ENCODE results near the gene CNTNAP2. TPM values are rescaled to one million over a fixed set of nuclear protein-coding genes. Genes with fewer than 3 reads are reported as not detected.

The CNTNAP2 gene
- total RNA-seq, 1 experiment from 2014 or later: not detected

DNA sequence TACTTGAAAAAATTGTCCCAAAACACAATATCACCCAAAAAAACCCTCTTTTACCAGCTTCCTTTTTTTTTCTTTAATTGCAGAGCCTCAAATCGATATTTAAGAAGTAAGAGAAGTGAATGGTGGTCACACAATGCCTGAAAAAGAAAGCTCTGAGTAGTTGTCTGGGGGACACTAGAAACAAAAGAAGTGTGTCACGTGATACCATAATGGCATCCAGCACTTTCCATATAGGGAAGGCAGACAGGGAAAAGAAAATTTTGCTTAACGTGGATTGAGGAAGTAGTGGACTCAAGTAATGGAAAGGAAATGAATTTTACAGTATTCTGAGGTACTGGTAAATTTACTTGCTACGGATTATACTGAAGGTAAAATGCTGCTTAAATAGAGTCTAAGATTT lies 1708.1 kb downstream of the CNTNAP2 start:
- in situ Hi-C loops (cut with HindIII; ENCODE audit: low sequenced_read_pairs): no loop called here
- DNase-seq (ENCODE audit: low spot score): no peak

DNA sequence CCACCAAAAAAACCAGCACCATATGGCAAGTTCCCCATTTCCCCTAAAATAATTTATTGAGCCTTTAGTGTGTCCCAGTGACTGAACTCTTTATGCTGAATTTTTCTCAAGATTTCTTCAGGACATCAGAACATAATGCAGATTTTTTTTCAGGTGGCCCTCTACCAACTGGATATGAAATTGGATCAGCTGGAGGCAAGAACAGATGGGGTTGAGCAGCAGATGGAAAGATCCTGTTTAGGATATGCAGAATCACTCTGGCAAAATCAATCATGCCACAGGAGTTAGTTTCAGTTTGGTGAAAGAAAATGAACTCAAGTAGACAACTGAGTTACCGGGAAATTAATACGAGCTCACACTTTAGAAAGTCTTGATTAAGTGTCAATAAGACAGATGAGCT lies 1712.4 kb downstream of the CNTNAP2 start:
- DNase-seq (ENCODE audit: low spot score): peak; percentile 83
- in situ Hi-C loops (cut with HindIII; ENCODE audit: low sequenced_read_pairs): no loop called here

DNA sequence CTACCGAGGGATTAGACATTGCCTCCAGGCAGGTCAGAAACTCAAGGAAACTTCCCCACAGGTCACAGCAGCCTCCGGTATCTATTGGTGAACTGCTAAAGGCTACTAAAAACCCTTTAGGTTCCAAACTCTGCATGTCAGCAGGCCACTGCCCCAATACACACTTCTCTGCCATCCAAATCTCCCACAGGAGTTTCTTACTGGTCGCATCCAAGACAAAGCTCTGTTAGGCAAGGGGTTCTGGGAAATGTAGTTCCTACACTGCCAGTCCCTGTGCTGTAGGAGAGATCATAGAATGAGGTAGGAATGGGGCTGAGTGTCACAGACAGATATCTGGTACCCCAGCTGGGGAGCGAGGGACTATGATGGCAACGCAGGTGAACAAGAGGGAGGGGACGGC lies 1717.0 kb downstream of the CNTNAP2 start:
- in situ Hi-C loops (cut with HindIII; ENCODE audit: low sequenced_read_pairs): no loop called here

DNA sequence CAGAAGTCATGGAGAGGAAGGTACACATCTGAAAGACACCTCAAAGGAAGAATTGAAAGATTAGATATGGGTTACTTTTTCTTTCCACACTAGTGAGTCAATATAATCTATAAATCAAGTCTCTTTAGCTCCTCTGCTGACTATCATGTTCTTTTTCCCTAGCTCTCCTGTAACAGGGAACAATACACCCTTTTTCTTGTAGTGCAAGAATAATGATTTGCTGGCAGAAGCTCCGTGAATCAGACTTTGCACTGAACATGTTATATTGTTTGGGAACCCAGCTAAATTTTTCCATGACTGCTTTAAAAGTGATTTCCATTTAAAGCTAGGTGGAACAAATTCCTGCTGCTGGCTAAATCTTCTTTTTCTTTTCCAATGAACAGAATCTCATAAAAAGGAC lies 1717.4 kb downstream of the CNTNAP2 start:
- in situ Hi-C loops (cut with HindIII; ENCODE audit: low sequenced_read_pairs): no loop called here
- no peak for DNase-seq (ENCODE audit: low spot score)

More for the DNA sequence above, 1717.0 kb downstream of the CNTNAP2 start:
- no peak for DNase-seq (ENCODE audit: low spot score)

DNA sequence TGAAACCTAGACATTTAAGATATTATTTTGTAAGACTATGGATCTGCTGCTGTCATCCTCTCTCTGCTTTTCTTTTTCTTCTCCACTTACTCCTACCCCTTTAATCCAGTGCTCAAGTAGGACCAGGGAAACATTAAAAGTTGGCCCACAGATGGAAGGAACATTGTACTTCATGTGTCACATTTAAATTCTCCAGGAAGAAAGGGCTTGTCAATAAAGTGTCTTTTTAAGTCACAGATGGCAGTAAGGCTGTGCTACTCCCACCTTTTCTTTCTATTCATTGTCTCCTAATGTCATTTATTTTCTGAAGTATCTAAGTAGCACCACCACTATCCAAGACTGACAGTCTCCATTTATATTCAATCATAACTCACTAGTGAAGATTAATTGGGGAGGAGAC lies 1736.2 kb downstream of the CNTNAP2 start:
- in situ Hi-C loops (cut with HindIII; ENCODE audit: low sequenced_read_pairs): no loop called here
- DNase-seq (ENCODE audit: low spot score): no peak

DNA sequence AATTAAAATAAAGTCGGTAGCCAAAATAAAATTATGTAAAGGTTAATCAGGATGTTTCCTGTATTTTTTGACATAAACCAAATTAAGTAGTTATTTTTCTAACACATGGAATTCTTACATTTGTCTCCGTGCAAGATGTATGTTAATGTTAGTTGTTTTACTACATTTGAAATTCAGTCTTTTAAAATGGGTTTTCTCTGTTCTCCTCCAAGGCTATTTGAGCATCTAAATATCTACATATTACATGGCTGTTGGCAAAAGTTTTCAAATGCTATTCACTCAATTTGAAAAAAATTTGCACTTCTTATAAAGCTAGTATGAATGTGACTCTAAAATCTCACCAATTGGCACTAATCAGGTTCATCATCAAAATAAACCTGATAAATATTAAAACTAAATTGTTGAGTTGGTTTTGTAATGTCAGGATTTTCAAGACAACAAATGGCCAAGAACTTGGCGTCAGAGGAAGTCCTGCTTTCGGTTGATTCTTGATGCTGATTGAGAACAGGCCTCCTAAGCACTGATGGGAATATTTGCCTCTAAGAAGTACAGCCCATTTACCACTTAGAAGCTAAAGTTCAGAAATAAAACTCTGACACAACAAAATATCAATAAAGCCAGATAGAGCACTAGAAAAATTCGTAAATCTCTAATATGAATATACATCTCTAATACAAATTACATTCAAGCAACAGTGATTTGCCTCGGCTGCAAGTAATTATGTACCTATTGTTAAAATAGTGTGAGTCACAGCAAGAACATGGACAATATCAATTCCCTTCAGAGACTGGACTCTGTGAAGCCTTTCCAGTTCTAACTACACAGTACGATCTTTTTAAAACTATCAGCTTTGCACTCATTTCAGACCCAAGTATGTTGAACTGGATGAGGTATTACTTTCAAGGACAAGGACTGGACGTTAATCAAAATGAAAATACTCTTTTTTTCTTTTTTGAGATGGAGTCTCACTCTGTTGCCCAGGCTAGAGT lies 1740.8 kb downstream of the CNTNAP2 start:
- DNase-seq (ENCODE audit: low spot score): no peak
- in situ Hi-C loops (cut with HindIII; ENCODE audit: low sequenced_read_pairs): no loop called here

DNA sequence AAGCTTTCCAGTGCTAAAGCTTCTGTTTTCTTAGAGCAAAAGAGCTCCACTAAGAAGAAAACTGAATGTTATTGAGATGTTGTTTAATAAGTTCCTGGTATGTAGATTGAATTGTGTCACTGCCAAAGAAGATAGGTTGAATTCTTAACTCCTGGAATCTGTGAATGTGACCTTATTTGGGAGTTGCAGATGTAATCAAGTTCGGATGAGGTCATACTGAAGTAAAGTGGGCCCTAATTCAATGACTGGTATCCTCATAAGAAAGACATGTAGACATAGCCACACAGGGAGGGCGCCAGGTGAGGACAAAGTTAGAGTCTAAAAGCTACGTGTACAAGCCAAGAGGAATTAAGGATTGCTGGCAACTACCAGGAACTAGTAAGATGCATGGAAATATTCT lies 1741.8 kb downstream of the CNTNAP2 start:
- DNase-seq (ENCODE audit: low spot score): no peak
- in situ Hi-C loops (cut with HindIII; ENCODE audit: low sequenced_read_pairs): no loop called here

DNA sequence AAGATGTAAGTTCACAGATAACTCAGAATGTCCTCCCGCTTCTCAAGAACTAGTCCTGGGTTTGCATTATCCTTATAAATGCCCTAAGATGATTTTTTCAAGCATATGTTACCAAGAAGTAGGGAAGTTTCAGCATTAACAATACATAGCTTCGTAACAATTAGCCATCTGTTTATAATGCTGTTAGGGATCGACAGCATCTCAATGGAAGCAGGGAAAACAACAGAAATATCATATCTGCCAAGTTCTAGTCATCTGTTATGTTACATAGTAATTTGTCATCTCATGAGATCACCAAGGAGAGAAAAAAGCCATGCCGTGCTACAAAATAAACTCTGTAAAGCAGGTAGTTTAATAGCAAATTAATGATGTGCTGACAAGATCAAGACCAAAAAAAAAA lies 1742.4 kb downstream of the CNTNAP2 start:
- in situ Hi-C loops (cut with HindIII; ENCODE audit: low sequenced_read_pairs): no loop called here
- DNase-seq (ENCODE audit: low spot score): no peak

DNA sequence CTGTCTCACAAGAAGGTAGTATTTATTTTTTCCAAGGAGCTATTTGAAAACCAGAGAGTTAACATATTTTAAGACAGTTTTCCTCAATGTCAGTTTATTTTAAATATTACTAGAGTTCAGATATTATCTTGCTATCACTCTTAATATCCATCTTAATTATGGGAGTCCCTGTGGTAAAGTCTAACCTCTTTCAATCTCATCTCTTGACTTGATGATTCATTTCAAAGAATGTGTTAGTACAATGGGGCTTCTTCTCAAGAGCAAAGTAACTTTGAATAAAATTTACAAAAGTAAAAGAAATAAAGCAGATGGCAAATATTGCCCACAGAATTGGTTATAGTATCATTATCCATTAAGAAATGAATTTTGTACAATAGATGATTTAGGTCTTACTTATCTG lies 1742.9 kb downstream of the CNTNAP2 start:
- in situ Hi-C loops (cut with HindIII; ENCODE audit: low sequenced_read_pairs): no loop called here
- DNase-seq (ENCODE audit: low spot score): no peak

DNA sequence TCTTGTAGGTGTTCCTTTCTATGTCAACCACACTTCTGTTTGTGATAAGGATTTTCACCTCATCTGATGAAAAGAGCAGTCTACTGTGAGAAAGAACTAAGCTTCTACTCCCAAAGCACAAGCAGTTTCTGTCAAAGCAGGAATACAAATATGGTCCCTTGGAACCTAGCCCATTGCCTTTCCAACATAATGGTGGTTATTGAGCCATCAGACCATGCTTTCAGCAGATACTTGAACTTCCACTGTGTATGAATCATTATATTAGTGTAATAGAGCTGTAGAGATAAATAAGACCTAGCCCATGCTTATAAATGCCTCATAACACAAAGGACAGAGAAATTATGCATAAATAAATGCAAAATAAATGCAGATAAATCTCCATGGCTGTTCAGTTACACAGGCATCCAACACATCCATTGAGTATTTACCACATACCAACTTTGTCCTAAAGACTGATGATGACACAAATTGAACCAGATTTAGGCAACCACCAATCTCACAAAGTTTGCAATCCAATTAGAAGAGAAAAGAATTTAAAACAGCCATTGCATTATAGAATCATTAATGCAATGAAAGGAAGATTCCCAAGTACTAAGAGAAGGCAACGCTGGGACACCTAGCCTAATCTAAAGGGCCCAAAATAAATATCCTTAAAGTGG lies 1744.6 kb downstream of the CNTNAP2 start:
- peak; percentile 15 for DNase-seq (ENCODE audit: low spot score)
- in situ Hi-C loops (cut with HindIII; ENCODE audit: low sequenced_read_pairs): no loop called here

DNA sequence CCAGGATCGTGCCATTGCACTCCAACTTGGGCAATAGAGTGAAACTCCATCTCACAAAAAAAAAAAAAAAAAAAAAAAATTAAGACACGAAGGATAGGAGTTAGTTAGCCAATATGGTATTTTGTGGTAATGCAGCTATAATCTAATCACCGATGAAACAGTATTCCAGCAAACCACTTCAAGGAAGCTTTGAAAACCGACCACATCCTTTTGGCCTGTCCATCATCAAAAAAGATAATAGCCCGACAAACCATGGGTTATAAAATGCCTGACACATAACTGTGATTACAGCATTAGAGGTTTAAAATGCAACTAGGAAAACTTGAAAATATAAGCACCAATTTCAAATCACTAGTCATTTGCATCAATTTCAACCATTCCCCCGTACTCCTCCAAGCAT lies 1745.3 kb downstream of the CNTNAP2 start:
- in situ Hi-C loops (cut with HindIII; ENCODE audit: low sequenced_read_pairs): no loop called here
- DNase-seq (ENCODE audit: low spot score): no peak

DNA sequence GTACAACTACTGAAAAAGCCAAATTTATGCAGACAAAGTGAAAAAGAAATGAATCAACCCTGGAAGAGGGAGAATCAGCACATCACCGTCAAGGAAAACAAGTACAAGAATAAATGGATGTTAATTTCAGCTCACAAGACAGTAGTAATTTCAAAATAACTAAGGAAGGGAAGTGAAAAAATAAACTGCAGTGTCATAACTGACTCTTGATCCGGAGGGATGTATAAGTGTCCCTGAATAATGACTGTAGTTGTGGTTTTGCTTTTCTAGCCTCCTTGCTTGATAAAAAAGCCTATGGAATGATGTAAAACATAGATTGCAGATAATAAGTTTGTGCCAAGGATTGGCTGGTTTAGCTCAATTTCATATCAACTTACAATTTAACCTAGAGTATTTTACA lies 1752.9 kb downstream of the CNTNAP2 start:
- DNase-seq (ENCODE audit: low spot score): no peak
- in situ Hi-C loops (cut with HindIII; ENCODE audit: low sequenced_read_pairs): no loop called here

DNA sequence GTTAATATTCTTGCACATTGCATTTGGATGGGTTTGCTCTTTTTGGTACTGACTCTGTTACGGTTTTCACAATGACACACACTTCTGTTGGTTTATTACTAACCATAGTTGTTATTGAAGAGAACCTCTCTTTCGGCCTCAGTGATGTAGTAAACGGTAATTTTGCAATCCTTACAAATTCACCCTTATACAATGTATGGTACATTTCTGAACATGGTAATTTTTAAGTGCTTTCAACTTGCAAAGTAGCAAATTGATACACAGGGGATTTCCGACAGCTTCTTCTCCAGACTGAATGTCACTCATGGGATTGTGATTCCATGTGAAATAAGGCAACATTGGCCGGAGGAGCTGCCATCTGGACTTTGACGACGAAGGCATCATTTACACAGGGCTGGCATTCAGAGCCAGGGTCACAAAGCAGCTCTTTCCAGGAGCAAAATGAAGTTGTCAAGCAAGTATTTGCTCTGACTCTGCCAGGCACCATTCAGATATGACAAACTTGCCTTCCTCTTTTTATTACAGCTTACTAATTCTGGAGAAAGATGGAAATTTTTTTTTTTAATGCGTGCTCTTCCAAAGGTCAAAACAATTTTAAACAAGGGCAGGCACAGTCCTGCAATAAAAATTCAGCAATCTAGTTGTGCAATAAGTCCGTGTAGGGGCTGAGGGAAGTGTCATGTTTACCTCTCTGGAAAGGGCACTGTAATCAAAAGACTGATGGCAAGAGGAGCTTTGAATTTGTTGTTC lies 1762.5 kb downstream of the CNTNAP2 start:
- peak; percentile 58 for DNase-seq (ENCODE audit: low spot score)

DNA sequence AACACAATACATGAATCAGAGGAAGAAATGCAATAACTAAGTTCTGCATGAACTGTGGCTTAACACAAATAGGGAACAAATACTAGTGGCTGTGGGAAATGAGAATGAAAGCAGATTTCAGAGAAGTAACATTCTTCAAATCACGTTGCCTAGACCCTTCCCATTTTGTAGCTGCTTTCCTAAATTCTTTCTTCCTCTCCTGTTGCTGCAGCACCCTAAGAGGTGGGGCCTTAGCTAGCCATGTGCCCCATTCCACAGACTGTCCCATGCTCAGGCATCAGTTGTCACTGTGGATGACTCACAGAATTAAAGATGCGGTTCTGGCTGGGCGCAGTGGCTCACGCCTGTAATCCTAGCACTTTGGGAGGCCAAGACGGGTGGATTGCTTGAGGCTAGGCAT lies 1769.3 kb downstream of the CNTNAP2 start:
- in situ Hi-C loops (cut with HindIII; ENCODE audit: low sequenced_read_pairs): no loop called here
- DNase-seq (ENCODE audit: low spot score): no peak

More for the DNA sequence above, 1762.5 kb downstream of the CNTNAP2 start:
- in situ Hi-C loops (cut with HindIII; ENCODE audit: low sequenced_read_pairs): no loop called here

DNA sequence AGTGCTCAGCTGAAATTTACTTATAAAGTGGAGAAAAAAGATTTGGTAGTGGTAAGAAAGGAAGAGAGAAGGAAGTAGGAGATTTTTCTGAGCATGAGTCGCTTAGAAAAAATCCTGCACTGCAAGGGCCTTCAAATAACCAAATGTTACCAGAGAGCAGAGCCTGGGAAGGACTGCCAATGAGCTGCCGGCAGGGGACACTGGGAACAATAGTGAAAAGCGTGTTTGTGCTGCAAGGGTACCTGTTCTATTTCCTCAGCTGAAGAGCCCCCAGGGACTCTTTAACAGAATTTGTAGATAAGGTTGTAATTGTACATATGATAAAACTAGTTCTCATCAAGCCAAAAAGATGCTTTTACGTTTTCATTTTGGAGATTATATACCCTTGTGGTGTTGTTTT lies 1777.7 kb downstream of the CNTNAP2 start:
- in situ Hi-C loops (cut with HindIII; ENCODE audit: low sequenced_read_pairs): no loop called here
- no peak for DNase-seq (ENCODE audit: low spot score)

DNA sequence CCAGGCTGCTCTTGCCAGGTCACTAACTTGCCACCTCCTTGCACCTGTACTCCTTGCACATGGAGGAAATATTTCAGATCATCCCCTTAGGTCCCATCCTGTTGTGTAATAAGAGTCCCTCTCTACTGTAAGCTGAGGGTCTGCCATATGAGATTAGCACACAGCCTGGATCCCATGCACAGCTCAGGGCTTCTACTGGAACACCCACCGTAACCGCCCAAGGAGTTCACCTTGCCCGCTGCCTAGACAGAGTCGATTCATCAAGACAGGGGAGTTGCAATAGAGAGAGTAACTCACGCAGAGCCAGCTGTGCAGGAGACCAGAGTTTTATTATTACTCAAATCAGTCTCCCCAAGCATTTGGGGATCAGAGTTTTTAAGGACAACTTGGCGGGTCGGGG lies 1779.5 kb downstream of the CNTNAP2 start:
- no peak for DNase-seq (ENCODE audit: low spot score)
- in situ Hi-C loops (cut with HindIII; ENCODE audit: low sequenced_read_pairs): no loop called here

DNA sequence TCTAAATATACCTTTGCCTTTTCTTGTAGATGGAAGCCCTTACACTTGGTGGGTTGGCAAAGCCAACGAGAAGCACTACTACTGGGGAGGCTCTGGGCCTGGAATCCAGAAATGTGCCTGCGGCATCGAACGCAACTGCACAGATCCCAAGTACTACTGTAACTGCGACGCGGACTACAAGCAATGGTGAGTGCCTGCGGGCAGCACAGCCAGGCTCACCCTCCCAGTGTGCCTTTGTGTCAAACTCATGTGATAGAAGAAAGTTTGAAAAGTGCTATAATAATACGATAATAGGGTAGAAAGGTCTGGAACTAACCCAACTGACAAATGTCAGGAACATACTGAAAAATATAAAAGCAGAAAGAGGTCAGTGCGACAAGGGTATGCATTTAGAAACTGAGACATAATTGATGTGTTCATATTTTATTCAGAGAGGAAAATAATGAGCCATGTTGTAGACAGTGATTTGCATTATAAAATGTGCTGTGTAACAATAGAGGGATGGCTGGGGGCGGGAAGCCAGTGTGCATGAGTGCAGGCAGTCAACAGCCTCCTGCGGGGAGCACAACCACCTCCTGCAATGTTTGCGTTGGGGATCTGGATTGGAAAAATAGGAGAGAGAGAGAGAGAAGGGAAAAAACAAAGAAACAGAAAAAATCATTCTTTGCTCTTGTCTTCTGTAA lies 1787.1 kb downstream of the CNTNAP2 start:
- no peak for DNase-seq (ENCODE audit: low spot score)
- in situ Hi-C loops (cut with HindIII; ENCODE audit: low sequenced_read_pairs): no loop called here

DNA sequence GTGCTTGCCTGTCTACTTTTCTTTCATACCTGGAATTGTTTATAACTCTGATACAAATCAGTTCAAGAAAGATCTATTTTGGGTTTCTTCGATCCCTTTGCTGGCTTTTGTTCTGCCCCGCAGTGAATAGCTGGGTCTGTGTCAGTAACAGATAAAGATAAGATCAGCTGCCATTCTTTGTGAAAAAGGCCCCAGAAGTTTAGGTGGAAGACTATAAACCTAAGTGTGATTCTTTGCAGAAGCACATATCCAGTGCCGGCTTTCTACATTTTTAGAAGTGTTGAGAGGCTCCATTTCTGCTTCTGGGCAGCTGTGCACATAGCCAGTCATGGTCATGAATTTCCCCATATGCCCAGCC lies 1787.6 kb downstream of the CNTNAP2 start:
- in situ Hi-C loops (cut with HindIII; ENCODE audit: low sequenced_read_pairs): no loop called here
- DNase-seq (ENCODE audit: low spot score): no peak

DNA sequence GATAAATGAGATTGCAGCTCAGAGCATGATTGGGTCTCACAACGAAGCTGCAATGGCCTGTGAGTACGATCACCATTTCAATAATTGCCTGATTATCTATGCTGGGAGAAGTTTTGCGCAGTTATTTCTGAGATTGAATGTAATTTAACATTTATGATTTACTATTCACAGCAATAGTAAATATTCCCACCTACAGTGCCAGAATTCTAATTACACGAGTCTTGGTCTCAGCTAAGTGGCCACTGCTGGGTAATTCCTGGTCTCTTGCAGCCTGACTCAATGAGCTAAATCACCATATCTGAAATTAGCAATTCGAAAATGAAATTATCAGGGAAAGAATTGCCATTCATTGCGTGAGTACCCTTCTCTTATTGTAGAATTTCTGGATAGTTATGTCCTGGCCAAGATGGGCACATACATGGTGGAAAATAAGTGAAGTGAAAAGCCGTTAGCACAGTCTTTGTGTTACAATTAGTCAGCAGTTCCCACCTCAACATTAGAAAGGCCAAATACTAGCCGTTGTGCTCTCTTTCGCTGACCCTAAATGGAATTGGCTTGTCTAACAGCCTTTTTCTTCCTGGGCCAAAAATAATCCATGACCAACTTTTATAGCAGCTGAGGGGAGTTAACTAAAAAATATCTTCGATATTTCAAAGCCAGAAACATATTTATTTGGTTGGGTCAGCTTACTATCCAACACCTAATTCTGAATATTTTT lies 1793.0 kb downstream of the CNTNAP2 start:
- in situ Hi-C loops (cut with HindIII; ENCODE audit: low sequenced_read_pairs): no loop called here
- DNase-seq (ENCODE audit: low spot score): no peak
